Measurements from ENCODE around the gene COA8. TPM values are rescaled to one million over a fixed set of nuclear protein-coding genes. Genes with fewer than 3 reads are reported as not detected.

Gene COA8
- total and polyA plus RNA-seq, 2 donors from 2014 or later = 40.7 to 65.1 TPM

DNA sequence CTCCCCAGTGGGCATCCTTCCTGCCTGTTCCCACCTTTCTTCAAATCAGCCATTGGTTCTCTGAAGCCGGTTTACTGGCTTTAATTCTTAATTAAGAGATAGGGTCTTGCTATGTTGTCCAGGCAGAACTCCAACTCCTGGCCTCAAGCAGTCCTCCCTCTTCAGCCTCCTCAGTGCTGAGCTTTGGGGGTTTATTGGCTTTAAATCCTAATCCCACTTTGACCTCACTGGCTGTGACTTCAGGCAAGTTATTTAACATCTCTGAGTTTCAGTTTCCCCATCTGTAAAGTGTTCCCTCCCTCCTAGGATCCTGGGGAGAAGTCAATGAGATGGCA, 35.9 kb upstream of the COA8 start:
- Histone ChIP-seq H3K9ac (ENCODE audit: low read length in 3 of 3) (no peak overlapping the region), H3K4me1 (ENCODE audit: control insufficient read depth in 2 of 3, insufficient read depth in 2 of 3, low read depth in 1 of 3, low read length in 3 of 3) (peaks cover 0 to 44% (median 38%) of the 10 kb centered on the region in 3 donors), H3K27ac (ENCODE audit: low read depth in 2 of 2, low read length in 2 of 2) (peak overlapping the region; percentile 45 to 95), H3K4me3 (ENCODE audit: low read length in 3 of 3) (no peak overlapping the region), H3K36me3 (ENCODE audit: control insufficient read depth in 2 of 3, insufficient read depth in 3 of 3, low read length in 3 of 3) (no peaks in the 10 kb centered on the region), H3K9me3 (ENCODE audit: control insufficient read depth in 2 of 3, insufficient read depth in 1 of 3, low read length in 3 of 3) (no peaks in the 10 kb centered on the region), H3K27me3 (ENCODE audit: control insufficient read depth, insufficient read depth, low read length) (no peaks in the 10 kb centered on the region)
- FAIRE-seq (no peak), DNase-seq (no peak)
- TF ChIP-seq, protein P1, sequence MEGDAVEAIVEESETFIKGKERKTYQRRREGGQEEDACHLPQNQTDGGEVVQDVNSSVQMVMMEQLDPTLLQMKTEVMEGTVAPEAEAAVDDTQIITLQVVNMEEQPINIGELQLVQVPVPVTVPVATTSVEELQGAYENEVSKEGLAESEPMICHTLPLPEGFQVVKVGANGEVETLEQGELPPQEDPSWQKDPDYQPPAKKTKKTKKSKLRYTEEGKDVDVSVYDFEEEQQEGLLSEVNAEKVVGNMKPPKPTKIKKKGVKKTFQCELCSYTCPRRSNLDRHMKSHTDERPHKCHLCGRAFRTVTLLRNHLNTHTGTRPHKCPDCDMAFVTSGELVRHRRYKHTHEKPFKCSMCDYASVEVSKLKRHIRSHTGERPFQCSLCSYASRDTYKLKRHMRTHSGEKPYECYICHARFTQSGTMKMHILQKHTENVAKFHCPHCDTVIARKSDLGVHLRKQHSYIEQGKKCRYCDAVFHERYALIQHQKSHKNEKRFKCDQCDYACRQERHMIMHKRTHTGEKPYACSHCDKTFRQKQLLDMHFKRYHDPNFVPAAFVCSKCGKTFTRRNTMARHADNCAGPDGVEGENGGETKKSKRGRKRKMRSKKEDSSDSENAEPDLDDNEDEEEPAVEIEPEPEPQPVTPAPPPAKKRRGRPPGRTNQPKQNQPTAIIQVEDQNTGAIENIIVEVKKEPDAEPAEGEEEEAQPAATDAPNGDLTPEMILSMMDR (IDR thresholded peaks at IDR 0.05; ENCODE audit: borderline replicate concordance, extremely low read depth, insufficient read depth) = no peak
- intact Hi-C loops (cut with DNase I) = no loop called here

DNA sequence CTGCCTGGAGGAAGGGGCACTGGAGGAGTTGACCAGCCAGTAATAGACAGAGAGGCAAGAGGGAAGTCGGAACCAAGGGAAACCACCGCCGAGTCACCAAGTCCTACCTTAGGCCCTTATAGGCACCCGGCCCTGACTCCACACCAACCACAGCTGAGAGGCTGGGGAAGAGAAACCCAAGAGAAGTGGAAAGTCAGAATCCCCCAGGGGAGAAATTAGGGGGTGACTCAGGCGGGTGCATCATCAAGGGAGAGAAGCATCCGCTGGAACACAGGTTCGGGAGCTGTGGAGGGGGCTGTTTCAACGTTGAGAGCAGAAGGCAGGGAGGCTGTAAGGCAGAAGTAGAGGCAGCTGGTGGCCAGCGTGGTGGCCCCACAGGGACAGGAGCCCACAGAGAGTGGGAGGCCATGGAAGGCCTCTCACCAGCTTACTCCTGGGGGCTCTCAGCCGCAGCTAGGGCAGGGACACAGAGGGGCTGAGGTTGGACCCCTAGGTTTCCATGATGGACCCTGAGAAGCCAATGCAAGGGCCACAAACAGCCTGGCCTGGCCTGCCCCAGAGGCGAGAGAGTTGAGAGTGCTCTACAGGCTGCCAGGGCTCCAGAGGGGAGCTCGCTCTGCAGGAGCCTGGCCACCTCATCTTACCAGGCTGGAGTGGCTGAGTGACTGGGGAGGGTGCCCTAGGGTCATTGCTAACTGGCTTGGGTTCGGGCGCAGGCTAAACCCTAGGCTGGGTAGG, 35.2 kb upstream of the COA8 start:
- DNase-seq (peak in 1 of 5 donors; percentile 76), FAIRE-seq (no peak)
- Histone ChIP-seq H3K9me3 (ENCODE audit: control insufficient read depth in 2 of 3, insufficient read depth in 1 of 3, low read length in 3 of 3) (no peaks in the 10 kb centered on the region), H3K36me3 (ENCODE audit: control insufficient read depth in 2 of 3, insufficient read depth in 3 of 3, low read length in 3 of 3) (no peaks in the 10 kb centered on the region), H3K9ac (ENCODE audit: low read length in 3 of 3) (peak overlapping the region in 1 of 3 donors; percentile 84), H3K4me1 (ENCODE audit: control insufficient read depth in 2 of 3, insufficient read depth in 2 of 3, low read depth in 1 of 3, low read length in 3 of 3) (peaks cover 0 to 44% (median 38%) of the 10 kb centered on the region in 3 donors), H3K27me3 (ENCODE audit: control insufficient read depth, insufficient read depth, low read length) (no peaks in the 10 kb centered on the region), H3K27ac (ENCODE audit: low read depth in 2 of 2, low read length in 2 of 2) (peak overlapping the region; percentile 95 to 96), H3K4me3 (ENCODE audit: low read length in 3 of 3) (peak overlapping the region in 1 of 3 donors; percentile 81)
- intact Hi-C loops (cut with DNase I) = no loop called here
- TF ChIP-seq, protein P1 (IDR thresholded peaks at IDR 0.05; ENCODE audit: borderline replicate concordance, extremely low read depth, insufficient read depth) = no peak

DNA sequence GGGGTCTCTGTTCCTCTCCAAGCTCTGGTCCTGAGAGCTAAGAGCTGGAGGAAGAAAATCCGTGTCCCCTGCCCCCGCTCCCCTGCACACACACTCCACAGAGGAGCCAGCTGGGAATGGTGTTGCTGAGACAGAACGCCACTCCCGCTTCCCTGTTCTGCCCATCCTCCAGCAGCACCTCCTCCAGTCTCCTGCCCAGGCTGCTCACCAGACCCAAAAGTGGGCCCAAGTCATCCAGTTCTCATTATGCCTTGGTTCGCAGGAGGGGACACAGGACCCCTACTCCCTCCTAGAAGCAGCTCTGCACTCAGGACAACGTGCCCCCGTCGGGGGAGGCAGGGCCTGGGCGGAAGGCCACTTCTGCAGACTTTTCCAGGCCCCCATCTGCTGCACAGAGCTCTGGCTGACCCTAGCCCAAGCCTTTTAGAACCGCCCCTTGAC, 34.6 kb upstream of the COA8 start:
- DNase-seq (peak in 3 of 5 donors; percentile 42 to 83 (median 80)), FAIRE-seq (no peak)
- intact Hi-C loops (cut with DNase I) = no loop called here
- Histone ChIP-seq H3K27ac (ENCODE audit: low read depth in 2 of 2, low read length in 2 of 2) (peak overlapping the region; percentile 95 to 96), H3K4me3 (ENCODE audit: low read length in 3 of 3) (peak overlapping the region; percentile 17 to 81 (median 66)), H3K27me3 (ENCODE audit: control insufficient read depth, insufficient read depth, low read length) (no peaks in the 10 kb centered on the region), H3K4me1 (ENCODE audit: control insufficient read depth in 2 of 3, insufficient read depth in 2 of 3, low read depth in 1 of 3, low read length in 3 of 3) (peaks cover 0 to 44% (median 38%) of the 10 kb centered on the region in 3 donors), H3K9me3 (ENCODE audit: control insufficient read depth in 2 of 3, insufficient read depth in 1 of 3, low read length in 3 of 3) (no peaks in the 10 kb centered on the region), H3K36me3 (ENCODE audit: control insufficient read depth in 2 of 3, insufficient read depth in 3 of 3, low read length in 3 of 3) (no peaks in the 10 kb centered on the region), H3K9ac (ENCODE audit: low read length in 3 of 3) (peak overlapping the region in 2 of 3 donors; percentile 69 to 84)
- TF ChIP-seq, protein P1 (IDR thresholded peaks at IDR 0.05; ENCODE audit: borderline replicate concordance, extremely low read depth, insufficient read depth) = no peak

Data from kidney (tissue), 14 donors.